ENCODE measurements around the gene RBP3. TPM values are rescaled to one million over a fixed set of nuclear protein-coding genes. Genes with fewer than 3 reads are reported as not detected.

Gene RBP3
- total RNA-seq = not detected in 2 replicates
- polyA plus RNA-seq = not detected in 2 replicates
- not detected in 2 replicates for polyA plus RNA-seq (2011; cell fraction: cytosol; rRNA removed)
- polyA plus RNA-seq (2011; cell fraction: nucleus; rRNA removed) = not detected in 2 replicates
- not detected in 2 replicates for polyA plus RNA-seq (2012)
- not detected in 2 replicates for polyA minus RNA-seq
- polyA minus RNA-seq (2011; cell fraction: cytosol; rRNA and poly(A)+ RNA removed) = not detected
- polyA minus RNA-seq (2011; cell fraction: nucleus; rRNA and poly(A)+ RNA removed) = not detected in 2 replicates
- Bru-seq, nascent RNA = not detected
- not detected for BruChase-seq, experiment 1, labeled RNA remaining after a 6-hour chase
- BruChase-seq, experiment 2, labeled RNA remaining after a 2-hour chase = not detected
- long read RNA-seq = 0 reads

- no TSS peak for BruUV-seq (replicated peaks)
- H3K9me1 ChIP-seq (replicated peaks; ENCODE audit: control insufficient read depth, extremely low read depth, insufficient read depth, low read length) = no peaks in the 10 kb centered on the region
- CTCF ChIA-PET = interaction anchor here (0.8 kb wide), 1 partner anchor 14 kb away, joined by 3 read pairs; no protein-coding TSS in a partner anchor
- intact Hi-C loops (cut with micrococcal nuclease) (no loop called here), dilution Hi-C loops (cut with MboI; ENCODE audit: extremely low pct_ligation_motif_present, low sequenced_read_pairs) (no loop called here)
- DNase-seq (ENCODE audit: low read depth, low spot score) (no peak), FAIRE-seq (no peak)
- no peaks in the 10 kb centered on the region for H3K36me3 ChIP-seq (ENCODE audit: control insufficient read depth in 2 of 2, extremely low read depth in 1 of 2, insufficient read depth in 2 of 2, low read length in 2 of 2)
- H2AFZ ChIP-seq (ENCODE audit: low read depth, low read length) = no peak within 1 kb of the TSS
- no peak within 1 kb of the TSS for H3K4me3 ChIP-seq (replicated peaks in 1 of 3; ENCODE audit: insufficient read depth in 1 of 3, low read depth in 1 of 3, low read length in 3 of 3)
- no peaks in the 10 kb centered on the region for H4K20me1 ChIP-seq (replicated peaks; ENCODE audit: control insufficient read depth, extremely low read depth, insufficient read depth, low read length)
- TF ChIP-seq FOS (IDR thresholded peaks at IDR 0.05; ENCODE audit: borderline replicate concordance, insufficient read depth, low read length) (no peak), EZH2 (IDR thresholded peaks at IDR 0.05; ENCODE audit: borderline replicate concordance, low read depth, low read length, severe bottlenecking) (no peak), JUN (IDR thresholded peaks at IDR 0.05; ENCODE audit: borderline replicate concordance, insufficient read depth, insufficient read length, low read depth) (no peak), MYC (IDR thresholded peaks at IDR 0.05; ENCODE audit: low read depth, low read length) (no peak), MAX (IDR thresholded peaks at IDR 0.05; ENCODE audit: insufficient read depth, insufficient read length) (no peak), GATA2 (IDR thresholded peaks at IDR 0.05; ENCODE audit: insufficient read depth, insufficient read length, low read depth, low read length) (no peak), POLR2AphosphoS5 (IDR thresholded peaks at IDR 0.05; ENCODE audit: insufficient read depth, low read depth, low read length) (no peak), POLR2A (IDR thresholded peaks at IDR 0.05; ENCODE audit: low read depth, low read length) (no peak), CTCF (IDR thresholded peaks at IDR 0.05; ENCODE audit: extremely low read depth in 1 of 2, insufficient read depth in 1 of 2, low read depth in 1 of 2, low read length in 2 of 2) (no peak)
- no peak within 1 kb of the TSS for H3K27ac ChIP-seq (ENCODE audit: insufficient read depth, low read depth, low read length)
- no peaks in the 10 kb centered on the region for H3K4me1 ChIP-seq (ENCODE audit: control insufficient read depth, extremely low read depth, insufficient read depth, low read length)
- no peak within 1 kb of the TSS for H3K4me2 ChIP-seq (ENCODE audit: insufficient read depth, low read length)
- POLR2A ChIA-PET = no interaction called here
- H3K79me2 ChIP-seq (ENCODE audit: control insufficient read depth, insufficient read depth, low read length) = no peaks in the 10 kb centered on the region
- H3K9ac ChIP-seq (replicated peaks; ENCODE audit: extremely low read depth, insufficient read depth, low read length) = no peak within 1 kb of the TSS
- no peaks in the 10 kb centered on the region for H3K9me3 ChIP-seq (replicated peaks; ENCODE audit: control insufficient read depth, insufficient read depth, low read length)
- H3K27me3 ChIP-seq (ENCODE audit: control insufficient read depth in 2 of 2, insufficient read depth in 2 of 2, low read length in 2 of 2) = no peaks in the 10 kb centered on the region
Measured at GRCh38 chr10:47348138-47348651, at the start of gene RBP3. Gene RBP3 (plus strand): TSS chr10:47348363. CDS start chr10:47348485, 122 bp downstream.

All from endothelial cell of umbilical vein (primary cell).